RWPE1 (cell line): ENCODE results near the gene DDB1.
"Not testable (repeated sequence)": the region's sequence is repeated elsewhere in the genome, so short reads cannot be mapped to it uniquely, and the experiment has no call there.

Source experiments
- CTCF ChIA-PET: fragments of 350-600 bp; sonication (Branson Sonifier 250); formaldehyde crosslinking; extraction: SDS; loops from one replicate; lab custom pipeline; 2021; lab: Yijun Ruan, JAX
- POLR2A ChIA-PET: fragments of 400-600 bp; formaldehyde crosslinking; extraction: SDS; loops from one replicate; lab custom pipeline; 2020; ENCODE audit warnings: antibody characterized with exemption; ENCODE audit not compliant: low non-redundant PET; lab: Yijun Ruan, JAX
- DNase-seq: peaks from one replicate; pipeline ENCODE4 v3.0.0; 2012; ENCODE audit warnings: low spot score
- H3K27ac ChIP-seq: fragments of 450-650 bp; 2 replicates; pipeline ENCODE4 v1.5.1; 2017
- CTCF ChIP-seq: fragments of 450-650 bp; conservative IDR thresholded peaks from 2 replicates; pipeline ENCODE4 v1.5.1; 2017; ENCODE audit warnings: low read depth, mild to moderate bottlenecking

DDB1 gene

DNA sequence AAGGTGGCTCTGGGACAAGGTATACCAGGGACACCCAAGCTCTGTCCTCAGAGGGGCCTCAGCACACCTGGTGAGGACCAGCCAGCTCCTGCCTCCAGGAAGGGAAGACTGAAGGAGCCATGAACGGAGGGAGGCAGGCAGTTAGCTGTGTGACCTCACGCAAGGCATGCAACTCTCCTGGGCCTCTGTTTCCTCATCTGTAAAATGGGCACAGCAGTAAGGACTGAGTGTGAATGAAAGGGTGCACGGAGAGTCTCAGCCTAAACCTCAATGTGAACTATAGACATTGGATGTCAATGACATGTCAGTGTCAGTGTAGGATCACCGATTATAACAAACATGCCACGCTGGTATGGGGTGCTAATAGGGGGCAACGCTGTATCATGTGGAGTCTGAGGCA, 73.5 kb downstream of the DDB1 start:
- no peak for DNase-seq
- ChIA-PET POLR2A (no interaction called here), CTCF (interaction anchor here (0.6 kb wide), 1 partner anchor 50 kb away, joined by 3 read pairs; no protein-coding TSS in a partner anchor)
- H3K27ac ChIP-seq: no peak overlapping the region
- no peak for TF ChIP-seq CTCF

- TF ChIP-seq CTCF: no peak
- ChIA-PET POLR2A (no interaction called here), CTCF (no interaction called here)
- H3K27ac ChIP-seq: no peak overlapping the region
- no peak for DNase-seq
These were observed 74.4 kb downstream of the DDB1 start for GRCh38 chr11:61258546-61258945.

DNA sequence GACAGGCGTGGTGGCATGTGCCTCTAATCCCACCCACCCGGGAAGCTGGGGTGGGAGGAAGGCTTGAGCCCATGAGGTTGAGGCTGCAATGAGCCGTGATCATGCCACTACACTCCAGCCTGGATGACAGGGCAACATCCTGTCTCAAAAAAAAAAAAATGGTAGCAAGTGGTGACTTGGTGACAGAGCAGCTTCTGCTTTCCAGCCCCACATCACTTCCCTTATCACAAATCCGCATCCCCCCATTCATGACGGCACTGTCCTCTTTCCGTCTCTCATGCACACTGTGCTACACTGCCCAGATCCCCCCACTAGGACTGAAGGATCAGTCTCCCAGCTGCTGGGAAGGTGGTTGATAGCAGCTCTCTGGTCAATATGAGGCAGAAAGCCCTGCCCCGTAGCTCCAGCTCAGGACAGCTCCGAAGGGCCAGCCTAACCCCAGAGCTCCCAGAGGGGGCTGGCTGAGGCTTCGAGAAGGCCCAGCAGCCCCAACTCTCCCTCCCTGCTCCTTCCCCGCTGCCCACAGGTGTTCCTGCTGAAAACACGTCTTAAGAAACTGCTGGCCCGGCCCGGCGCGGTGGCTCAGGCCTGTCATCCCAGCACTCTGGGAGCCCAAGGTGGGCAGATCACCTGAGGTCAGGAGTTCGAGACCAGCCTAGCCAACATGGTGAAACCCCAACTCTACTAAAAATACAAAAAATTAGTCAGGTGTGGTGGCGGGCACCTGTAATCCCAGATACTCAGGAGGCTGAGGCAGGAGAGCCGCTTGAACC, 76.0 kb downstream of the DDB1 start:
- TF ChIP-seq CTCF: no peak
- no peak for DNase-seq
- H3K27ac ChIP-seq: no peak overlapping the region
- ChIA-PET CTCF (interaction anchor here (0.6 kb wide), 2 partner anchors 37 to 122 kb away, joined by 4 to 6 read pairs; no protein-coding TSS in a partner anchor), POLR2A (no interaction called here)

DNA sequence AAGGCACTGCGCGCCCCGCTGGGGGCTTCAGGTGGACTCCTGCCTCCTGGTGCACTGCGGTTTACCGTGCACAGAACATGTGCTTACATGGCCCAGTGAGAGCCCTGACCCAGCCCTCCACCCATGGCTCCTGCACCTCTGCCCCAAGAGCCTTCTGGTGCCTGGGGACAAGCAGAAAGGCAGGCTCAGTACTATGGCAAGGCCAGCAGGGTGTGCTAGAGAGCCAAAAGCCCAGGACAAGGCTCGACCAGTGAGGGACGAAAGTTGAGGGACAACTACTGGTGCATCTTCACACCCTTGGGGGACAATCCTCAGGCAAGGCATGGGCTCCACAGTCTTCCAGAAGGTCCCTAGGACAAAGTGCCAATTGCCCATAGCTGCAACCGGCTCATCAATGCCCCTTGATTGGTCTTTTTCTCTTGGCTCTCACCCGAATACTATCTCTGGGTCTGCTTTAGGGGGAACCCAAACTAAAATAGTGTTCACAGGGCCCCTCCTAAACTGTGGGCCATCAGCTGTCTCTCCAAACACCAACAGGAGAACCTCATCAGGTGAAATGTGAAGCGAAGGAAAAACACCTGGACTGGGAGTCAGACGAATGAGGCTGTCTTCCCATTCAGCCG, 78.4 kb downstream of the DDB1 start:
- ChIA-PET POLR2A (no interaction called here), CTCF (interaction anchor here (0.5 to 1.8 kb wide), 11 partner anchors 8 to 211 kb away, joined by 3 to 15 read pairs (median 3); partner anchors contain the start of gene VWCE)
- no peak overlapping the region for H3K27ac ChIP-seq
- DNase-seq: peak; percentile 67
- peak; percentile 72 for TF ChIP-seq CTCF

DNA sequence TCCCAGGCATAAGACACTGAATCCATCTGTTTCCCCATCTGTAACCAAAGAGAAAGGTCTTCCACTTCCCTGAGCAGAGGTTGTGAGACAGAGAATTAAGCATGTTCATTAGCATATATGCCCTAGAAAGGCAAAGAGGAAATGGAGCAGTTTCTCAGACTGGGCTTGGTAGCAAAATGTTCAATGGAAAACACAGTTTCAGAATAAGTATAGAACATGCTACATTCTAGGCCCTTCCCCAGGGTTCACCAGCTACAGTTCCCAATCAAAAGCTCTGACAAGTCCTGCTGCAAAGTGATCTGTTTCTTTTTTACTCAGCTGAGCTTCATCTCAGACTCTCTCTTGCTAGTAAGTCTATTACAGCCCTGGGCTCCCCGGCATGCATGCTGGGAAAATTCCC, 80.6 kb downstream of the DDB1 start:
- DNase-seq, H3K27ac ChIP-seq: not testable (repeated sequence)
- ChIA-PET POLR2A (interaction anchor here (0.6 kb wide), 1 partner anchor 26 kb away, joined by 3 read pairs; no protein-coding TSS in a partner anchor), CTCF (interaction anchor here (0.6 kb wide), 1 partner anchor 385 kb away, joined by 5 read pairs; no protein-coding TSS in a partner anchor)

GRCh38 chr11:61250796-61251765, 81.8 kb downstream of the DDB1 start:
- DNase-seq, POLR2A ChIA-PET: not testable (repeated sequence)
- CTCF ChIA-PET: interaction anchor here (0.6 to 1.0 kb wide), 2 partner anchors 43 to 132 kb away, joined by 3 read pairs; no protein-coding TSS in a partner anchor

More at GRCh38 chr11:61250796-61251765, 81.8 kb downstream of the DDB1 start:
- H3K27ac ChIP-seq: not testable (repeated sequence)
